DMS79 treated with DMSO at 0.1 percent for 48 hours (cell line): ENCODE measurements around the gene LAMTOR2.
A peak's percentile ranks its signal among the peaks of the same experiment; 100 is the strongest.
"Not testable (repeated sequence)": the region's sequence is repeated elsewhere in the genome, so short reads cannot be mapped to it uniquely, and the experiment has no call there.

Source experiments
- DNase-seq: peaks from one replicate; lab custom pipeline; 2025; lab: John Stamatoyannopoulos, UW

LAMTOR2 gene

DNA sequence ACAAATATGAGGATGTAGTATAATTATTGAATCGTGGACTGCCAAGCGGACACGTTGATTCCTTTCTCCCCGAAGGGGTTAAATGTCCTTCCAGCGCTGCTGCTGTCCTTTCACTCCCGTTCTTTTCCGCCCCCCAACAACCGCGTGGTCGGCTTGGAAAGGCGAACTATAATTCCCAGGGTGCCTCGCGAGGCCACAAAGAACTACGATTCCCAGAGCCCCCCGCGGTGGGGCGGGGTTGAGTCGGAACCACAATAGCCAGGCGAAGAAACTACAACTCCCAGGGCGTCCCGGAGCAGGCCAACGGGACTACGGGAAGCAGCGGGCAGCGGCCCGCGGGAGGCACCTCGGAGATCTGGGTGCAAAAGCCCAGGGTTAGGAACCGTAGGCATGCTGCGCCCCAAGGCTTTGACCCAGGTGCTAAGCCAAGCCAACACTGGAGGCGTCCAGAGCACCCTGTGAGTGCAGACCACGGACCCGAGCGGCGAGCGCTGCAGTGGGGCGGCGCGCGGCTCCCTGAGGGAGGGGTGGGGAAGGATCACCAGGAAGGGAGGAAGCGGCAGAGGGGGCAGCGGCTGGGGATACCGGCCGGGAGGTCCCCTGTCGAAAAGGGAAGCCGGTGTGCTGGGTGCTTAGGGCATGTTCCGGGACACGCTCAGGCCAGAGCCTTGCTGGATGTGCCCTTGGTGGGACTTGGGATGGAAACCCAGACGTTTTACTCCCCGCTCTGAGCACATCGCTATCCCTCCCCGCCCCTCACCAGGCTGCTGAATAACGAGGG lies at the start of gene LAMTOR2:
TSS of gene LAMTOR2 (plus strand) at position 283 of the 781 bp plus-strand sequence. CDS start at position 391, 108 bp downstream.
- peak; percentile 98 for DNase-seq

DNA sequence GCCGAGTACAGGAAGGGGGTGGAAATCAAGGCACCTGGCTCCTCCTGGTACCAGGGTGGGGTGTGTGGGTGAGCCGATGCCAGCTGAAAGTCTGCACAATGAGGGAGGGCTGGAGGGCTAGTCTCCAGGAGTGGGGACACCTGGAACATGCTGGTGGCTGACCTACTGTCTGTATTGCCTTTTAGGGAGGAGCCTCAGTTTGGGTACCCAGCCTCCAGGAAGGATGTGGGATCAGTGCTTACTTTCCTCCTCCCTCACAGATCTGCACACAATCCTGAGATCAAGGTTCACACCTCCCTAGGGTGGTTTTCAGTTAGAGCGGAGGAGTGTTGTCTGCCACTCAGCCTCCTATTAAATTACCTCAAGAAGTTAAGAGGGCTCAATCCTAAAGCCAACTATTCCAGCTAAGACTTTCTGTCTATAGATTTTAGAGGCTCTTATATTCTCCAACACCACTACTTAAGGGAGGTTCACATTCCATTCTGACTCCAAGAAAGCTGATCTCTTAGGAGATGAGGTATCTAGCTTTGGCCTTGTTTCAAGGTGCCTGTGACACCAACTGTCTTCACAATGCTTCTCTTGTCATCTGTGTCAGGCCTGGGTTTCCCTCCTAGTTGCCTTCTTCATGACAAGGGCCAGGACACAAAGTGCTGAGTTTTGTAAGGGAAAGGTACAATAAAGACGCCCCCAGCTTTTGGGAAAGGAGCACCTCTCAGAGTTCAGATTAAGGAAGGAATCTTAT lies 49.6 kb upstream of the LAMTOR2 start:
- DNase-seq, result no peak

DNA sequence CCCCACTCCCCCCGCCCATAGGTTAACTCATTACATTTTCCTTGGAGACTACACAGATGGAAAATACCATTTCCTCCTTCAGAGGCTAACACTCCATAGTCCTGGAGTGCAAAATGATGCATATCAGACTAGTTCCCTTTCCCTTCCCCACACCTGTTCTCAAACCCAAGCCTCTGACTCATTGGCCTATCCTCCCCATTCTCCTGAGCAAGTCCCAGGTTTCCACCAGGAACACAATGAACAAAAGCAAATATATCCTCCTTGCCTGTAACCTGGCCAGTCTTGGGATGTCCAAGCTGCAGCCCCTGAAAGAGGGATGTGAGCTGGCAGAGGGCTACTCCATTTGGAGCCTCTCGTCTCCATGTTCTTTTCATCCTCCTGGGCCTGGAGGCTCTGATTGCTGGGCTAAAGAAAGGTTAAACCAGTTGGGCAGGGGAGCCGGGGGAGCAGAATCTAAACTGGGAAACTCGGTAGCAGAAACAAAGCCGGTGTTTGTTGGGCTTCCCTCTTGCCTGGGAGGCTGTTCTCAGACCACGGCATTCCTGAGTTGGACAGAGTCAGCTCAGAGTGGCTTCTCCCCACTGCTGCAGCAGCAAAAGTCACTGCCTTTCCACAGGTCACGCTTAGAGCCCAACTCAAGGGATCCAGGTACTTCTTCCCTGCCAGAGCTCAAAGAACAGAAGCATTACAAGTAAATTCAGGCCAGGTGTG lies 47.8 kb upstream of the LAMTOR2 start:
- no peak for DNase-seq

DNA sequence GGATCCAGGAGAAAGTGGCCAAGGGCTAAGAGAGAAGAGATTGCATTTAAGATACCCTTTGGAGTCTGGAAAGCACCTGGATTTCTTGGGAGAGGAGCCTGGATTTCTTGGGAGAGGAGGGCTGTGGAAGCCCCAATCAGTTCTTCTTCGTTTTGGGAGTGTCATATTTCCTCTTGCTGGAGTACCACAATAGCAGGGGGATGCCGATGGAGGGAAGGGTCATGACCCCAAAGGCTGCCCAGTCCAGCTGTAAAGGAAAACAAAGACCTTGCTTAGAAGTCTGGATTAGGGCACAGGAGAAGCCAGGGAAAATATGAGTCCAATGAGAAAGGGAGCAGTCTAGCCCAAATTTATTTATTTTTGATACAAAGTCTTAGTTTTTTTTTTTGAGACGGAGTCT lies 45.2 kb upstream of the LAMTOR2 start:
- DNase-seq, result no peak

DNA sequence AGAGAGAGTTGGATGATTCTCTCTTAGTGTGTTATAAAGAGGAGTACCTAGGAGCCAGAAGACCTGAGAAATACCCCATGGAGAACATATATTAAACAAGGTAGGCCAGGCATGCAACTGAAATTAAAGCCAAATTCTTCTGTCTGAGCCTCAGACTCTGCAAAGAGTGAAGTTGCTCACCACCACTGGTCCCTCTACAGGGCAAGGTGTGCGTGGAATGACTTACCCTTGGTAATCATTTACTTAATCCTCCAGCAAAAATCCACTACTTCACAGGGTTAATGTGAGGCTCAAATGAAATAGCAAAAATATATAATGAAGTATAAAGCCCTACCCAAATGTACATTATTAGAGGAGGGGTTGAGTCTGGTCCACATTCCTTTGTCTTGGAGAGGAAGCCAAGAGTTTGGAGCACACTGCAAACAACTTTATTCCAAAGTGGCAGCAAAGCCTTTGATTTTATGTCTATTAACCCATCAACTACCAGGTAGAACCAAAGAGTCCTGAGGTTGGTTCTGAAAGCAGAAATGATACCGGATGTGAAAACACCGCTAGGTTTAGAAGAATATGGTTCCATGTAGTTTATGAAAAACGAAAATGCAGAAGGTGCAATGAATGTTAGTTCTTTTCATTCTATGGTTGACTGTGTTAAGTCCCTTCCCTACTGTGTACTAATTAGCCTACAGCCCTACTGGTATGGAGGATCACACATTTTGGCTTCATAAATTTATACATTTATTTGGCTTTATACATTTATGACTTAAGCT lies 42.3 kb upstream of the LAMTOR2 start:
- DNase-seq, result no peak

DNA sequence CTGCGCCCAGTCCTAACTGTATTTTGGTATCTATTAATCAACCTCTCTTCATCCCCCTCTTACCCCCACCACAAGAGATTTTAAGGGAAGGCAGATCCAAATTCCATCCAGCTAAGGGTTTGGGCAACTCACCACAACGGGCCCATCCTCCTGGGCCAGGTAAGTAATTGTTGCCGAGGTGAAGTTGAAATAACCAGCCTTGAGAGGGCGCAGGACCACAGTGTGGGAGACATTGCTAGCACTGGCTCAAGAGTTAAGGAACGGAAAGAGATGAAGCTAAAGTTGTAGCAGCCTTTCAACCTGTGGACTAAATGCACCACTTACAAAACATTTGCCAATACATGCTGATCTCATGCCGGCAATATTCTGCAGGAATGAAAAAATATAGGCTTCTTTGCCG lies 39.8 kb upstream of the LAMTOR2 start:
- no peak for DNase-seq

DNA sequence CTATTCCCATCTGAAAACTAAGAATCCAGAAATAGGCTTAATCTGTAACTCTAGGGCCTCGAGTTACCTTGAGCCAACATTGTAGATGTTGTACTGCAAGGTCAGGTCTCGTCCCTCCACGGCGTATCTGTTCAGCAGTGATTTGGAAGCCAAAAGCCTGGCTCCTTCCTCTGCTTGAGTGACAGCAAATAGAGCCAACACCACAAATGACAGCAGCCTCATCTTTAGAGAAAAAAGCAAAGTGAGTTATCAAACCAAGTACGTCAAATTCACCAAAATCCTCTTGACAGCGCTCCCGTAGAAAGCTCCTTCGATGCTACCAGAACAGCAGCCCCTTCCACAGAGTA lies 34.7 kb upstream of the LAMTOR2 start:
- no peak for DNase-seq

DNA sequence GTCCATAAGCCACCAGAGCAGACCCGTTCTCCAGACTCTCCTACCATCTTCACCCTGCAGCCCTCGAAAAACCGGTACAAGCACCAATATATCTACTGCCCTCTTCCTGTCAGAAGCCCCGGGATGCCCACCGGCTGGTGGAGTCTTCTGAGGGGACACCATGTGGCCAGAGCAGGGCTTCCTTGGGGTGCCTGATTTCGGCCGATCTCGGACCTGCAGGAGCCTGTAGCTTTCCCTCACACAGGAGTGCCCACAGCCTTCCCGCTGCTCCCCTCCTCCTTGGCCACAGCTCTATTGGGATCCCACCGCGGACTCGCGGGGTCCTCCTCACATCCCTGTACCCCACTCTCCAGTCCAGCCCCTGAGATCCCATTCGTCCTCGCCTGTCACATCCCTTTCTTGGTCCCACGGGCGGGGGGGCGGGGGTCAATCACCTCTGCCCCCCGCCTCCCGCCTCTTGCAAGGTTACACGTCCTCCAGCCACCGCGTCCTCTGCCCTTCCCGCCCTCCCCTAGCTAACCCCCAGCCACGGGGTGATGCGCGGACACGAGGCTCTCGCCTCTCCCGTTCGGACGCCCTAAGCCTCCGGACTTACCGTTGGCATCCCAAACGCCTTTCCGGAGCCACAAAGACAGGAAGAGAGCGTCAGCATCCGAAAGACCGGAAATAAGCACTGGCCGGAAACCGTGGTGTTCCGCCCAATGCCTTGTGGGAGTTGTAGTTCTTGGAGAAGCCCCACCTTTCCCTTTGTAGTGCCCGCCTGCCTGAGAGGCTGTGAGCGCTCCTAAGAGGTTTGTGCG lies 34.1 kb upstream of the LAMTOR2 start, which contains the start of gene SSR2:
TSS of gene SSR2 (minus strand) at position 659 of the 800 bp plus-strand sequence. CDS start 784 bp downstream, outside the sequence.
- DNase-seq, result peak; percentile 93

DNA sequence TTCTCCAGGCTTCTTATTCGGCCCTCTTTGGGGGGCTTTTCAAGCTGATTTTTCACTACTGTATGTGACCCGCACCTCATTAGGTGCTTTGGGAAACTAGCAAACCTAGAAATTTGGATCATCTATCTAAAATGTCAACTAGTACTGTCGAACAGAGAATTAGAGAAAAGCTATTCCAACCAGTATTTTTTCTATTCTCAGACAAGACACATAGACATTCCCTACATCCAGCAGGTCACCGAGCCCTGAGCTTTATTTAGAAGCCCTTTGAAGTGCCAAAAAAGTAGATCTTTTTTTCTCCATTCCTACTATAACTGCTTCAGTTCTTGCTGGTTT lies 33.5 kb upstream of the LAMTOR2 start:
- no peak for DNase-seq

DNA sequence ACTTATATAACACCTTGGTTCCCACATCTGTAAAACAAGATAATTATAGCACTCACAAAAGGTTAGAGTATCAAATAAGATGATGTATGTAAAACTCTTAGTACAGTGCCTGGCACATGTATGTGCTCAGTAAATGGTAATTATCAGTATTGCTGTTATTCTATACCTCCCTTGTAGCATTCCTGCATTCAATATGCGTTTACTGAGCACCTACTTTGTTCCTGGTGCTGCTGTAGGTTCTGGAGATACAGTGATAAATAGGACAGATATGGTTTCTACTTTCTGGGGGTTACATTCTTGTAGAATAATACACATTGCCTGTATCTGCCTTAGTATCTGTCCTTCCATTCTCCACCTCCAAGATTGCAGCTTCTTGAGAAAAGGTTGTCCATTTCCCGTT lies 32.6 kb upstream of the LAMTOR2 start:
- DNase-seq, result no peak

DNA sequence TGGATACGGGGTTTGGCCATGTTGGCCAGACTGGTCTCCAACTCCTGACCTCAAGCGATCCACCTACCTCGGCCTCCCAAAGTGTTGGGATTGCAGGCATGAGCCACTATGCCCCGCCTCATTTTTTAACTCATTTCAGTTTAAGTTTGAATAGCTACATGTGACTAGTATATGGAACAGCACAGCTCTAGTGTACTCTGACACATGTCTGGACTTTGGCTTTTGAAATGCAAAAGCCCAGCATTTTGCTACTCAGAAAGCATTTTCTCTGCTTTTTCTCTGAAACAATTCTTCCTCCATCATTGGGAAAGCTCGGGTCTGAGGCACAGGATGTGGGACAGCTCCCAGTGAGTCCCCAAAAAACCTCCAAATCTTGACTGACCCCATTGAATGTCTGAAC lies 29.8 kb upstream of the LAMTOR2 start:
- DNase-seq, result no peak

DNA sequence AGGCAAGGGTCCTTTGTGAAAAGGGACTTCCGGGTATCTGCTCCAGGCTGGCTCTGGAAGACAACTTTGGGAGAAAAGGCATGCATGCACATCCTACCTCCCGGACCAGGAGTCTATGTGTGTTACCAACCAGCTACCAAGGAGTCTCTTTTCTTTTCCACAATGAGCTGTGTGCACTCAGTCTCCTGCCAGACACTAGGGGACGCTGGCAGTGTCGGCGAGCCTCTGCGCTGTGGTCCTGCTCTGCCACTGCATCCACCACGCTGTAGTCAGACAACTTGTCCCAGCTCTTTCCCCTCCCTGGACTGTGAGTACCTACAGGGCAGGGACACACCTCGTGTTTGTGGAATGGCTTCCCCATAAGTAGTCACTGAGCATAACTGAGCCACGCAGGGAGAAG lies 28.7 kb upstream of the LAMTOR2 start:
- DNase-seq, result no peak

DNA sequence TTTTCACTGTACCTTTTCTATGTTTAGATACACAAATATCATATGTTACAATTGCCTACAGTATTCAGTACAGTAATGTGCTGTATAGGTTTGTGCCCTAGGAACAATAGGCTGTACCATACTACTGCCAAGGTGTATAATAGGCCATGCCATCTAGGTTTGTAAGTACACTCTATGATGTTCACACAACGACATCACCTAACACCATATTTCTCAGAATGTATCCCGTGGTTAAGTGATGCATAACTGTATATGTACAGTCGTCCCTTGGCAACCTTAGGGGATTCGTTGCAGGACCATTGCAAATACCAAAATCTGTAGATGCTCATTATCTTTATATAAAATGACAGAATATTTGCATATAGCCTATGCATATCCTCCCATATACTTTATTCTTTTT lies 28.0 kb upstream of the LAMTOR2 start:
- no peak for DNase-seq

DNA sequence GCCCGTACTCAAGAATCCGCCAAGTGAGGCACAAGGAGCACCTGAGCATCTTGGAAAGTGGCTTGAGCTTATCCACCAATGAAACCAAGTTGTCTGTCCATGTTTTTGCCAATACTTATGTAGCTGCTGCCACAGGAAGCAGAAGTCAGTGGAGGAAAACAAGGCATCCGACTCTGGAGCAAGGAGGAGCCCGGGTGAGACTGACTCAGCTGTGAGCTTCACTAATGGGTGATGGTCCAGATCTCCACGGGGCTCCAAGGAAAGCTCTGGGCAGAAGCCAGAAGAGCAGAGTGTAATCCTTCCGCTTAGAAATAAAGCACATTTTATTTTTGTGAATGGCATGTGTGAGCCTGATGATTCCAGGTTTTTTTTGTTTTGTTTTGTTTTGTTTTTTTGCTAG lies 21.6 kb upstream of the LAMTOR2 start:
- DNase-seq, result no peak

DNA sequence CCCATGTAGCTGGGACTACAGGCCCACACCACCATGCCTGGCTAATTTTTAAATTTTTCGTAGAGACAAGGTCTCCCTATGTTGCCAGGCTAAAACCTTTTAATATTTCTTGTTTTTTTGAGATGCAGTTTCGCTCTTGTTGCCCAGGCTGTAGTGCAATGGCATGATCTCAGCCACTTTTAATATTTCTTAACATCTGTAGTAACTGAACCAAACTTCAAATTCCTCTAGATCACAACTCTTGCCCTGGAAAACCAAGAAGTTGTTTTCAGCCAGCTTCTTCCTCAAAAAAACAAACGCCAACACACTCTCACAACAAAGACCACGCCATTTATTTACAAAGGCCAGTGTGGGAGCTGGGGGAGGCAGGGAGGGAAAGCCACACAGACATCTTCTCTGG lies 19.6 kb upstream of the LAMTOR2 start:
- DNase-seq, result not testable (repeated sequence)

DNA sequence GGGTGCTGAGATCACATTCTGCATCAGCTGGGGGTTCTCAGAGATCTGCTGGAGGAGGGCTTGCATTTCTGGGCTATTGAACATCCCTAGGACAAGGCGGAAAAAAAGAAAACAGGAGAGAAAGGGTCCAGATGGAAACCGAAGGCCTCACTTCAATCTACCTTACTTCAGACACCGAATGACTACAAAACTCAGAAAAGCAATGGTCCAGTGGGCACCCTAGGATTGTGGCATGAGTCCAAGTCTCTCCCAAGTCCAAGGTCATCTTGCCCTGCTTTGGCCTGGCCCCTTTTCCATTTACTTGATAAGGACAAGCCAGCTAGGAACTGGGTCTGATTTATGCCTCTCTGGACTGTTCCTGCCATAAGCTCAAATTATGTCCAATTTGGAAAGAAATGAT lies 11.8 kb upstream of the LAMTOR2 start:
- no peak for DNase-seq

DNA sequence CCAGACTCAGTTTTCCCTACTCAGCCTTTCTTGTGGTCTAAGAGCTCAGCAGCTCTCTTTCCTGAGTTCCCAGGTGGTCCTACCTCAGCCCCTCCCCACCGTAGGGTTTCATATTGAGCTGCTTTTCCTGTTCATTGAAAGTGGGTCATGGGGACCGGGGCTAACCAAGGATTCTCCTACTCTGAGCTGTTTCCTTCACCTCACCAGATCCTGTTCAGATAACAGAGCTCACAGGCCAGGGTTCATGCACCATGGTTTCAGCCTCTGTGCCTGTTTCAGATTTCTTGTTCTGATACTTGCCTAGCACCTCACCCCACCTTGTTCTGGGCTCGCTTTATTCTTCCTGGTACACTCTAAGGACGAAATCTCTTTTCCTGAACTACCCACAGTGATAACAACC lies 9.5 kb upstream of the LAMTOR2 start:
- no peak for DNase-seq

DNA sequence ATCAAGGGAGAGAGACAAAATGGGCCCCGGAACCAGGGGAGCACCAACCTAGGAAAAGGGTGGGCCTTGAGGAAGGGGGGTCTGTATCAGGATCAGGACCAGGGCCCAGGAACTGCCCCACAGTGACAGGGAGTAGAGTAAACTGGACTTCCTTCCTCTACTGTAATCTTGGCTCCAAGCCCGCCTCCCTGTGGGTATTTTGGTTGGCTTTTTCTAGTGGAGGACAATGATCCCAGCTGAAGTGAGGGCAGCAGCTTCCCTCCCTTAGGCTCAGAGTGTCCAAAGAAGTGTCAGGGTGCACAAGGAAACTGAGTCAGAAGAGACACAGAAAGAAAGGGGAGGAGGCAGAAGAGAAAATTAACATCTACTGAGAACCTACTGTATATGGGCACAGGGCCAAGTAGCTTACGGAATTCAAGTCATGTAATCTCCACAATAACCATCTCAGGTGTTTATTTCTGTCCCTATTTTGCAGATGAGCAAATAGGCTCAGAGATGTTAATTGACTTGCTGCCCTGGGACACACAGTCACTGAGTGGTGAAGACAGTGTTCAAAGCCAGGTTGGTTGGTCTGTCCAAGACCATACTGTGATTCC lies 5.8 kb upstream of the LAMTOR2 start:
- no peak for DNase-seq

DNA sequence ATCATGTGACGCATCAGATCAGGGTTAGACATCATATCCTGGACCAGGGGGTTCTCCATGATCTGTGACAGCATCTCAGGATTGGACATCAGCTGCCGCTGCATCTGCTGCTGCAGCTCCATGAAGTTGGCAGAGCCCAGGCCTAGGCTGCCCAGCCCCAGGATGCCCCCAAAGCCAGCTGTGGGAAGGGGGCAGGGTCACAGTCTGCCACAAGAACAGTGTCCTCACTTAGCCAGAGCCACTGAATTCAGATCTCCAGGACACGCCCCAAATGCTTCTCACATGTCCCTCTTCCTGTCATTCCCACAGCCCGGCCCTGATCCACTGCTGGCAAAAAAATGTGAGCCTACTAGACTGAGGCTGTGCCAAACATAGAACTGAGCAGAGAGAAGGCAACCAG lies 4.2 kb upstream of the LAMTOR2 start:
- no peak for DNase-seq

DNA sequence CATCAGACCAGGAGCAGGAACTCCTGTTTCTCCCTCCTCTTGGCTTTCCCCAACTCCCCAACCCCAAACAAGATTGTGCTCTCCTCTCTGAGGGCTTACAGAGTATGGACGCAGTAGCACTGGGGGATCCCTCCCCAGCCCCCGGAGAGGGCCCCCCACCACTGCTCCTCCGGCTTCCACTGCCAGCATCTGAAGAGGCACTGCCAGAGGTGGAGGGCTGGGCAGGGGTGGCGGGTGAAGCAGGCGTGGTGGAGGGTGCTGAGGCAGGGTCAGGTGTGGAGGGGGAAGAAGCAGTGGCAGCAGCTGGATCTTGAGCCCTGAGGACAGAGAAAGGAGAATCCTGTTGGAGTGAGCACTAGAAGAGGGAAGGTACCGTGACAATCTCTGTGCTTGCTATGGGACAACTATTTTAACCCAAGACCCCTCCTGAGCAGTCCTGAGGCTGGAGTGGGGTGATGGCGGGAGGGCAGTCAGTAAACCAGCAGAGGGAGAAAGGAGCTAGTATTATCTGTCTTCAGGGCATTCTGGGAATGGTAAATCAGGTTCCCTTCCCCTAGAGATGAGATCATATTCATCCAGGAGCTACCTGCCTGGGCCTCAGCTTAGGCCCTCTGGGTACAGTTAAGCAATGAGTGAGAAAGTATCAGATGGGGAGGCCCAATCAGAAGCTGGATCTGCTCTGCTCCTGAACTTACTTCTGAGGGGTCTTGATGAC lies 3.4 kb upstream of the LAMTOR2 start:
- DNase-seq, result no peak
